Measurements from ENCODE around the gene MLLT3.

GRCh38 chr9:20537294-20537693 is 85.0 kb downstream of the MLLT3 start:
- TF ChIP-seq CTCF (IDR thresholded peaks at IDR 0.05; ENCODE audit: insufficient read depth, low read depth, low read length) (no peak), EZH2 (IDR thresholded peaks at IDR 0.05; ENCODE audit: insufficient read depth, low read length) (no peak)
